OCI-LY7 (cell line): ENCODE measurements around the gene FCGR2B. TPM values are rescaled to one million over a fixed set of nuclear protein-coding genes. Genes with fewer than 3 reads are reported as not detected.
A peak's percentile ranks its signal among the peaks of the same experiment; 100 is the strongest.
"Not testable (repeated sequence)": the region's sequence is repeated elsewhere in the genome, so short reads cannot be mapped to it uniquely, and the experiment has no call there.

ENCODE experiments used
- BruUV-seq: library from RNA; stranded (reverse); fragments of 400-500 nt; replicated peaks from 2 replicates; lab custom pipeline; 2021; lab: Mats Ljungman, UMichigan
- CTCF ChIA-PET: fragments of 300-600 bp; sonication (Branson Sonifier 250); formaldehyde crosslinking; loops from one replicate; lab custom pipeline; 2022; ENCODE audit warnings: antibody characterized with exemption; ENCODE audit not compliant: unreplicated experiment; lab: Charles Lee
- POLR2A ChIA-PET: fragments of 300-600 bp; sonication (Branson Sonifier 250); formaldehyde crosslinking; loops from one replicate; lab custom pipeline; 2022; ENCODE audit warnings: antibody characterized with exemption; lab: Charles Lee
- DNase-seq: peaks from one replicate; pipeline ENCODE4 v3.0.0-alpha.2; 2015; ENCODE audit warnings: low spot score
- H2AFZ ChIP-seq: fragments of 200-600 bp; sonication (generic), shearing (Covaris generic); 2 replicates; pipeline ENCODE4 v1.6.1; 2014; ENCODE audit warnings: mild to moderate bottlenecking, antibody characterized with exemption, low read length, moderate library complexity
- H3K27ac ChIP-seq: fragments of 200-600 bp; sonication (generic); 2 replicates; pipeline ENCODE4 v1.5.1; 2014; ENCODE audit warnings: mixed run types, low read depth, mild to moderate bottlenecking, moderate library complexity, low read length, inconsistent platforms; ENCODE audit not compliant: poor library complexity, severe bottlenecking
- H3K36me3 ChIP-seq: fragments of 200-600 bp; sonication (generic); 2 replicates; pipeline ENCODE4 v1.6.1; 2014; ENCODE audit warnings: mild to moderate bottlenecking, antibody characterized with exemption, low read length, moderate library complexity, mixed read lengths; ENCODE audit not compliant: insufficient read depth
- H3K4me1 ChIP-seq: fragments of 200-600 bp; sonication (generic); 2 replicates; pipeline ENCODE4 v1.5.1; 2014; ENCODE audit warnings: mild to moderate bottlenecking, low read length; ENCODE audit not compliant: insufficient read depth, poor library complexity, severe bottlenecking
- H3K4me2 ChIP-seq: fragments of 200-600 bp; sonication (generic); 2 replicates; pipeline ENCODE4 v1.6.1; 2014; ENCODE audit warnings: mild to moderate bottlenecking, low read length
- H3K4me3 ChIP-seq: fragments of 200-600 bp; sonication (generic); 2 replicates; pipeline ENCODE4 v1.5.1; 2014; ENCODE audit warnings: mild to moderate bottlenecking, low read depth, low read length; ENCODE audit not compliant: poor library complexity, severe bottlenecking
- H3K79me2 ChIP-seq: fragments of 200-600 bp; sonication (generic); 2 replicates; pipeline ENCODE4 v1.6.1; 2016; ENCODE audit warnings: low read depth, mild to moderate bottlenecking, low read length, moderate library complexity, mixed read lengths; ENCODE audit not compliant: insufficient read depth
- H3K9me2 ChIP-seq: fragments of 200-600 bp; sonication (generic); 2 replicates; pipeline ENCODE4 v1.6.1; 2016; ENCODE audit warnings: mild to moderate bottlenecking, low read length, mixed read lengths; ENCODE audit not compliant: insufficient read depth
- H3K9me3 ChIP-seq: fragments of 200-600 bp; sonication (generic); 2 replicates; pipeline ENCODE4 v1.6.1; 2014; ENCODE audit warnings: mild to moderate bottlenecking, mixed run types, low read length, mixed read lengths
- H4K20me1 ChIP-seq: fragments of 200-600 bp; sonication (generic); 2 replicates; pipeline ENCODE4 v1.6.1; 2014; ENCODE audit warnings: mild to moderate bottlenecking, antibody characterized with exemption, low read length, moderate library complexity, mixed read lengths; ENCODE audit not compliant: insufficient read depth
- intact Hi-C: fragments of 100-400 bp; cut with micrococcal nuclease; formaldehyde crosslinking; loops from one replicate; pipeline ENCODE4 v1.10.0; 2022; ENCODE audit not compliant: unreplicated experiment
- total RNA-seq, 2 experiments: library from RNA; depleted of rRNA in 1 of 2; stranded (reverse); fragments of >200 nt in 1 of 2; shearing (Covaris generic) in 1 of 2; gene quantifications; 2 replicates each; pipeline ENCODE4 v1.2.3, GENCODE V29; 2014 to 2022
- TF ChIP-seq, protein P1 (sequence below): fragments of 200-600 bp; sonication (generic); conservative IDR thresholded peaks from 2 replicates; pipeline ENCODE4 v1.5.1; 2014; ENCODE audit warnings: mild to moderate bottlenecking, antibody characterized with exemption, low read length, moderate library complexity, mixed read lengths

The FCGR2B gene
- total RNA-seq, 2 experiments from 2014 or later = 4.6 to 4.8 TPM

DNA sequence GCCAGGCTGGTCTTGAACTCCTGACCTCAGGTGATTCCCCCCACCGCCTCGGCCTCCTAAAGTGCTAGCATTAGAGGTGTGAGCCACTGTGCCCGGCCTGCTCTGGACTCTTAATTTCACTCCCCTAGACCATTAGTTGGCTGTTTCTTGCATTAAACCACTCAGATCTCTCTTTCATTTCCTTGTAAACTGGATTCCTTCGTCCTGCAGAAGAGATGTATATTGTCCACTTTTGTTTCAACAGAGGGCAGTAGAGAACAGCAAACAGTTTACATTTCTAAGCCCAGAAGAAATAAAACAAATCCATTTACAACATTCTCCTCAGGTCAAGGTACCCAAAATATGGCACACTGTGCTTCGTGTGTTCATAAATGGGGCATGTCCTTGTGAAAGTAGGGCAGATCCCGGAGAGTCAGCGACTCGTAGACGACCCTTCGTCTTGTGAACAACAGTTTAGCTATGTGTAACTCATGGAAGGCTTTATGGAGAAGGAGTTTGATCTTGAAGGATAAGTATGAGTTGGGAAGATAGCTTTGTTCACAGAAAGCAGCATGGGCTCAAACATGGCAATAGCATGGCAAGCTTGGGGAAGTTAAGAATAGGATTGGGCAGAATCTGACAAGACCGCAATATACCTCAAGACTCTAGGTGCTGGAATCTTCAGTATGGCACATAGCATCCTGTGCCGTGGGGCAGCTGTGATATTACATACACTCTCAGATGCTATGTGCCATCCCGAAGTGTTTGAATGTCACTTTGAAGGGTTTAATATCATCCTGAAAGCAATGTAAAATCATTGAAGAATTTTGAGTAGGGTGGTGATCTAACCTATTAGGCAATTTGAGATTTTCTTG is 15.2 kb upstream of the FCGR2B start:
- TF ChIP-seq, protein P1, sequence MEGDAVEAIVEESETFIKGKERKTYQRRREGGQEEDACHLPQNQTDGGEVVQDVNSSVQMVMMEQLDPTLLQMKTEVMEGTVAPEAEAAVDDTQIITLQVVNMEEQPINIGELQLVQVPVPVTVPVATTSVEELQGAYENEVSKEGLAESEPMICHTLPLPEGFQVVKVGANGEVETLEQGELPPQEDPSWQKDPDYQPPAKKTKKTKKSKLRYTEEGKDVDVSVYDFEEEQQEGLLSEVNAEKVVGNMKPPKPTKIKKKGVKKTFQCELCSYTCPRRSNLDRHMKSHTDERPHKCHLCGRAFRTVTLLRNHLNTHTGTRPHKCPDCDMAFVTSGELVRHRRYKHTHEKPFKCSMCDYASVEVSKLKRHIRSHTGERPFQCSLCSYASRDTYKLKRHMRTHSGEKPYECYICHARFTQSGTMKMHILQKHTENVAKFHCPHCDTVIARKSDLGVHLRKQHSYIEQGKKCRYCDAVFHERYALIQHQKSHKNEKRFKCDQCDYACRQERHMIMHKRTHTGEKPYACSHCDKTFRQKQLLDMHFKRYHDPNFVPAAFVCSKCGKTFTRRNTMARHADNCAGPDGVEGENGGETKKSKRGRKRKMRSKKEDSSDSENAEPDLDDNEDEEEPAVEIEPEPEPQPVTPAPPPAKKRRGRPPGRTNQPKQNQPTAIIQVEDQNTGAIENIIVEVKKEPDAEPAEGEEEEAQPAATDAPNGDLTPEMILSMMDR = peak; percentile 81
- not testable (repeated sequence) for H3K27ac ChIP-seq, H3K9me2 ChIP-seq, H3K4me1 ChIP-seq, H3K4me3 ChIP-seq, BruUV-seq, H4K20me1 ChIP-seq, H3K79me2 ChIP-seq, H3K9me3 ChIP-seq, H3K36me3 ChIP-seq, H3K4me2 ChIP-seq
- intact Hi-C loops = loop anchor here (1.0 to 5.0 kb wide), 2 partner anchors 60 to 91 kb away; partner anchors contain the start of gene FCRLA
- ChIA-PET CTCF (interaction anchor here (1.3 kb wide), 1 partner anchor 92 kb away, joined by 7 read pairs; no protein-coding TSS in a partner anchor), POLR2A (interaction anchor here (0.8 kb wide), 1 partner anchor 89 kb away, joined by 5 read pairs; no protein-coding TSS in a partner anchor)
- 0 out of 2 replicates have a peak overlapping the region, but pooled peaks have one; percentile 69 for H2AFZ ChIP-seq
- DNase-seq = peak; percentile 65

DNA sequence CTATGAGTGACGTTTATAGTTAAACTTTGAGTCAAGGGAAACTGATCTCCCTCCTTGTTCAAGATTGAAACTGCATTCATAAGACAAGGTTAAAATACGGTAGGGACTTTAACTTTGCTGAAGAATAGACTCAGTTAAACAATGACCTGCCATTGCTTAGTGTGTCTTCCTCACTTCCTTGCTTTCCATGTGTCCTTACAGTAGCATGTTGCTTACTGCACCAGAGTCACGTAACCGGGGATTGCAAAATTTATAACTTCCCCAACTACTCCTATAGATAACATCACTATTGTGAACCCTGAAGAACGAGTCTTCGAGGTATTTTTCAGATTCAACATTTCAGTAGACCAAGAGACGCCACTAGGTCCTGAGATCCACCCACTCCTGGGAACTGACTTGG is 9.4 kb upstream of the FCGR2B start:
- H3K79me2 ChIP-seq, H3K4me1 ChIP-seq, CTCF ChIA-PET, H2AFZ ChIP-seq, H3K36me3 ChIP-seq, DNase-seq, H3K9me2 ChIP-seq, POLR2A ChIA-PET, H3K27ac ChIP-seq, intact Hi-C loops, H3K9me3 ChIP-seq, H3K4me3 ChIP-seq, H4K20me1 ChIP-seq, H3K4me2 ChIP-seq, BruUV-seq: not testable (repeated sequence)

DNA sequence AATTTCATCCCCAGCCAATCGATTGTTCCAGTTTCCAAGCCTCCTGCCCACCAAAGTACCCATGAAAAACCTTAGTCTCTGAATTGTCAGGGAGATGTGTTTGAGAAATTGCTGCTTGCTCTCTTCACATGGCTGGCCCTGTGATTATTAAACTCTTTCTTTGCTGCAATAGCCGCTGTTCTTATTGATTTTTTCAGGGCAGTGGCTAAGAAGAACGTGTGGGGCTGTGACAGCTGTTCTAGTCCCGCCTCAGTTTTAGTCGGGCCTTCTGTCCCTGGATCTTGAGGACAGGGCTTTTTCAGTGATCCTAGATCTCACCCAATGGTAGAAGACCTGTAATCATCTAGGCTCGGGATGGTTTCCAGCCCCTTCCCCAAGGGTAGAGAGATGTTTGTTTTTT is 9.0 kb upstream of the FCGR2B start:
- H3K4me3 ChIP-seq, H3K36me3 ChIP-seq, H3K79me2 ChIP-seq, BruUV-seq, H4K20me1 ChIP-seq, H3K4me1 ChIP-seq, DNase-seq, H3K9me3 ChIP-seq, H2AFZ ChIP-seq, H3K9me2 ChIP-seq, intact Hi-C loops, H3K4me2 ChIP-seq, CTCF ChIA-PET, POLR2A ChIA-PET, H3K27ac ChIP-seq: not testable (repeated sequence)

DNA sequence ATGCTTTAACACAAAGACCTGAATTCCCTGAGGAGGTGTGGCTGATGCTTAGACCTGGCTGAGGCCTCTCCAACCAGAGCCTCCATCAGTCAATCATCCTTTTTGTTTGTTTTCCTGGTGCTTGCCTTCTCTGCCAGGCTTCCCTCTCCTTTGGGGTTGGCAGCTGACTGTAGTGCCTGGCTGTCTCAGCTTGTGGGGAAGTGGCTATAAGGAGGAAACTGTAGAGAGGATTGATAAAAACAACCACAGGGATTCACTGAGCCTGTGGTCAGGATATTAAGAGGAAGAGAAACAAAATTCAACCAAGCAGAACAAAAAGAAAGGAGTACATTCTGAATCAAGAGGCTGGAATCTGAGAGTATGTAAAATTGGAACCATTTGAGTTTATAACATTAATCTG is 4.4 kb upstream of the FCGR2B start:
- BruUV-seq, H3K79me2 ChIP-seq, H3K27ac ChIP-seq, intact Hi-C loops, H3K9me2 ChIP-seq, H3K4me1 ChIP-seq, H3K4me2 ChIP-seq, POLR2A ChIA-PET, H3K36me3 ChIP-seq, H3K9me3 ChIP-seq, H4K20me1 ChIP-seq, DNase-seq, CTCF ChIA-PET, H2AFZ ChIP-seq, H3K4me3 ChIP-seq: not testable (repeated sequence)

DNA sequence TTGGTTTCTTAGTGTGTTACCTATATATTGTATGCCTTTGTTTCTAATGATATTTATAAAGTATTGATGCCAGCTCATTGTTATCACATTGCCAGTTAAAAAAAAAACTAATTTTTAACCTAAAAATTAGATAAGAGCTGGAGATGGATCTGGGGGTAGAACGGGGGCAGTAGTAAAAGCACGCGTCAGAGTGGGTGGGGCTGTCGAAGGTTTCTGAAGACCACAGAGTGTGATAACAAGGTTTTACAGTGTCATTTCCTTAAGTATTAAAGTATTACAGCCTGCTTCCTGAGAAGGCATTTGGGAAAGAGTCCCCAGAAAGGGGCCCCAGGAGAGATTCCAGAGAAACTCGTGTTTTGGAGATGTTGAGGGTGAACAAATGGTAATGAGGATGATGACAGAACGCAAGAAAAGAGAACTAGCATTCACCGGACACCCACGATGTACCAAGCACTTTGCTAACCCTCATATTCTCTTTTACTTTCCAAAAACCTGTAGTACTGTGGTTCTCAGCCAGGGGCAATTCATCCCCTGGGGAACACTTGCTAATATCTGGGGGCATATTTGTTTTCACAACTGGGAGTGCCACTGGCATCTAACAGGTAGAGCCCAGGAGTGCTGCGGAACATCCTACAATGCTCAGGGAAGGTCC is 1.2 kb upstream of the FCGR2B start:
- POLR2A ChIA-PET, H3K9me3 ChIP-seq, intact Hi-C loops, H2AFZ ChIP-seq, DNase-seq, BruUV-seq, H3K4me1 ChIP-seq, H4K20me1 ChIP-seq, H3K4me2 ChIP-seq, H3K79me2 ChIP-seq, CTCF ChIA-PET, H3K36me3 ChIP-seq, H3K27ac ChIP-seq, H3K4me3 ChIP-seq, H3K9me2 ChIP-seq: not testable (repeated sequence)
